Caki2 (cell line): ENCODE results near the gene EN2. TPM values are rescaled to one million over a fixed set of nuclear protein-coding genes. Genes with fewer than 3 reads are reported as not detected.

Experiments
- DNase-seq: peaks from one replicate; pipeline ENCODE4 v3.0.0-alpha.2; 2015; ENCODE audit warnings: low read depth
- in situ Hi-C: cut with HindIII; loops from 2 replicates; pipeline ENCODE4 v1.10.0; 2016; ENCODE audit warnings: low sequenced_read_pairs, low pct_unique_long_range_greater_than_20kb, mixed read lengths
- total RNA-seq: library from RNA; depleted of rRNA; stranded (reverse); fragments of >200 nt; shearing (Covaris generic); gene quantifications from 2 replicates; pipeline ENCODE4 v1.2.3, GENCODE V29; 2014; ENCODE audit warnings: low replicate concordance; rRNA removed

The EN2 gene
- 1.3 and 6.7 TPM in 2 replicates for total RNA-seq

- DNase-seq = peak; percentile 23
- in situ Hi-C loops = no loop called here
Measured at GRCh38 chr7:155458111-155458877, at the start of gene EN2. Gene EN2, plus strand, starts transcription at chr7:155458129. Its CDS starts 249 bp downstream, at chr7:155458378.

- DNase-seq = no peak
- in situ Hi-C loops = no loop called here
Measured at GRCh38 chr7:155408651-155409586, 49.0 kb upstream of the EN2 start.

GRCh38 chr7:155409980-155410379 lies 47.9 kb upstream of the EN2 start:
- DNase-seq = no peak
- in situ Hi-C loops = no loop called here

- DNase-seq = no peak
- in situ Hi-C loops = no loop called here
Measured at GRCh38 chr7:155410431-155410830, 47.5 kb upstream of the EN2 start.

GRCh38 chr7:155411718-155412415 lies 46.1 kb upstream of the EN2 start:
- DNase-seq = no peak
- in situ Hi-C loops = no loop called here

- in situ Hi-C loops = no loop called here
- peak; percentile 44 for DNase-seq
Measured at GRCh38 chr7:155412416-155413253, 45.3 kb upstream of the EN2 start.

- in situ Hi-C loops = no loop called here
- DNase-seq = peak; percentile 2
Measured at GRCh38 chr7:155414547-155415492, 43.1 kb upstream of the EN2 start.

- in situ Hi-C loops = no loop called here
- no peak for DNase-seq
Measured at GRCh38 chr7:155416646-155417380, 41.1 kb upstream of the EN2 start.

- DNase-seq = no peak
- in situ Hi-C loops = no loop called here
Measured at GRCh38 chr7:155418304-155418703, 39.6 kb upstream of the EN2 start.

- in situ Hi-C loops = no loop called here
- DNase-seq = no peak
Measured at GRCh38 chr7:155418941-155419755, 38.8 kb upstream of the EN2 start.

- in situ Hi-C loops = no loop called here
- no peak for DNase-seq
Measured at GRCh38 chr7:155420116-155420515, 37.8 kb upstream of the EN2 start.

GRCh38 chr7:155422151-155422550 lies 35.8 kb upstream of the EN2 start:
- no peak for DNase-seq
- in situ Hi-C loops = no loop called here

- in situ Hi-C loops = no loop called here
- no peak for DNase-seq
Measured at GRCh38 chr7:155422599-155423336, 35.2 kb upstream of the EN2 start.

- in situ Hi-C loops = no loop called here
- DNase-seq = no peak
Measured at GRCh38 chr7:155423337-155424285, 34.3 kb upstream of the EN2 start.
